GM18499 (cell line): ENCODE data around the gene ACOXL.

Experiments
- ATAC-seq: cut with Tn5 transposase; IDR thresholded peaks from one replicate; pipeline ENCODE4 v1.9.1; 2021; ENCODE audit warnings: moderate number of reproducible peaks; ENCODE audit not compliant: insufficient read depth, unreplicated experiment

ACOXL gene

GRCh38 chr2:110789706-110790105 is 57.3 kb downstream of the ACOXL start:
- no peak for ATAC-seq

GRCh38 chr2:110790907-110791306 is 58.5 kb downstream of the ACOXL start:
- no peak for ATAC-seq

- ATAC-seq = no peak
These were observed 59.1 kb downstream of the ACOXL start for GRCh38 chr2:110791435-110791834.

GRCh38 chr2:110793034-110793433 is 60.7 kb downstream of the ACOXL start:
- no peak for ATAC-seq

- ATAC-seq = no peak
These were observed 62.0 kb downstream of the ACOXL start for GRCh38 chr2:110794390-110794789.

- ATAC-seq = no peak
These were observed 62.6 kb downstream of the ACOXL start for GRCh38 chr2:110794951-110795350.

DNA sequence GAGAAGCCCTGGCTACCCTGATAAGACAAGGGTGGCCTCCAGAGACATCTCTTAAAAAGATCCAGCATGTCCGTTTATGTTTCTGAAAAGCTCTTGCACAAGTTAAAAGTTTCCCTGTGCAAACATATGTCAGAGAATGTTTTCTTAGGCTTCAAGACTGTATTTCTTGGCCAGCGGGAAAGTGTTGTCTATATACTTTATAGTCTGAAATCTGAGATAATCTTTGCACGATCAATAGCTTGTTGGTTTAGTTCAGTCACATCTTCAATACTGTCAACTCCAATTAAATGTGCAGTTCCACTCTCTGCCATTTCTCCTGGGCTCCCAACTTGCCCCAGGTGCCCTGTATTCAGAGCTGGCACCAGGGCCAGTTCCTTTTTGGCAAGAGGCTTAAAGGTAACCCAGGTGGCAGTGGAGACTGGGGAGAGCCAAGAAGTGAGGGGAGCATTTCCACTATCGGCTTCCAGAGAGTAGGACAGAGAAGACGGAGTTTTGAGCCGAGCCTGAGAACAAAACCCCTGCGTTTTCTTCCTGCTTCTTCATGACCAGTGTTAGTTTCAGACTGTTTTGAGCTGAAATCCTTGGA is 64.4 kb downstream of the ACOXL start:
- no peak for ATAC-seq

DNA sequence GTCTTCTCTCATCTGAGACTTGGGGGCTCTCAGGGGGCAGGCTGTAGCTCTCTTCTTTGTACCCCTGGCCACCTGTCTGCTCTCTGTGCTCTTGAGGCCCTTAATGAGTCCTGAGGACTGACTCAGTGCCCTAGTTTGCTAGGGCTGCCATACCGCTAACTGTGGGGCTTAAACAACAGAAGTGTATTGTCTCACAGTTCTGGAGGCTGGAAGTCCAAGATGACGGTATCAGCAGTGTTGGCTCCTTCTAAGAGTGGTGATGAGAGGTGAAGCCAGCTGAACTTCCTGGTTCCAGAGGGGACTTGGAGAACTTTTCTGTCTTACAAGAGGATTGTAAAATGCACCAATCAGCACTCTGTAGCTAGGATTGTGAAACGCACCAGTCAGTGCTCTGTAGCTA is 67.0 kb downstream of the ACOXL start:
- no peak for ATAC-seq

DNA sequence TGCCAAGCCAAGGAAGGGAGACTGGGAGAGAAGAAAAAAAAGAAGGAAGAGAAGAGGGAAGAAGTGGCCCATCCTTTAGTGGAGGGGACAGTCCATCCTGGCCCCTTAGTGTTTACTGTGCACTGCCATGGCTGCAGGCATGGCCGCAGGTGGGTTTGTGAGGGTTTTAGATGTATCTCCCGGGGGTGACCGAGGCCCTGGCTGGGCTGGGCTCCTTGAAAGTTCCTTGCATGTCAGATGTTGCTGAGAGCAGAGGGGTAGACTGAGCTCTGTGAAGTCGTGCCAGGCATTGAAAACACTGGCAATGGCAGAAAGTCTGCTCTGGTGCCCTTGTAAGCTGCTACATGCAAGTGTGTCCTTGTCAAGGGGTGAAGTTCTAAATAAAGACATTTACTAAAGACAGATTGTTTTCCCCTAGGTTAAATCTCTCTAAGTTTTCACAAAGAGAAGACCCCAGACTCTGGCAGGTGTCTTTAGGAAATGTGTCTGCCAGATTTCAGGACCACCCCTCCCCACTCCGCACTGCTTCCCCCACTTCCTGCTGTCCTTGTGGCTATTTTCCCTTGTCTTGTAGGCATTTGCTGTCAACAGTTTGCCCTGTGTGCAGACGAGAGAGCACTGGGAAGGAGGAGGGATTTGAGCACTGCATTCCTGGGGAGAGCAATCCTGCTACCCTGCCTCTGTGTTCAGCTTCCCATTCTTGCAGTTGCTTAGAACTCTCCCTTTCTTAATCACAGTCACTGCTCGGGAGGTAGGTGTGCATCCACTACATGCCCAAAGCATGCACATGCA is 68.4 kb downstream of the ACOXL start:
- no peak for ATAC-seq

GRCh38 chr2:110802208-110802932 is 70.0 kb downstream of the ACOXL start:
- ATAC-seq = no peak

DNA sequence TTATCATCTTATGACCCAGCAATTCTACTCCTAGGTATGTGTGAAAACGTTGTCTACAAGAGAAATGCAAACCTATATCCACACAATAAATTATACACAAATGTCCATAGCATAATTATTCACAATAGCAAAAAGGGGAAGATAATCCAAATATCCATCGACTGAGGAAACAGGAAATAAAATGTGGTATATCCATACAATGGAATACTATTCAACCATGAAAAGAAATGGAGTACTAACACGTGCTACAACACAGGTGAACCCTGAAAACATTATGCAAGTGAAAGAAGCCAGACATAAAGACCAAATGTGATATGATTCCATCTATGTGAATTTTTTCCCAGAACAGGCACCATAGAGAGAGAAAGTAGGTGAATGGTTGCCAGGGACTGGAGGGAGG is 72.1 kb downstream of the ACOXL start:
- no peak for ATAC-seq

DNA sequence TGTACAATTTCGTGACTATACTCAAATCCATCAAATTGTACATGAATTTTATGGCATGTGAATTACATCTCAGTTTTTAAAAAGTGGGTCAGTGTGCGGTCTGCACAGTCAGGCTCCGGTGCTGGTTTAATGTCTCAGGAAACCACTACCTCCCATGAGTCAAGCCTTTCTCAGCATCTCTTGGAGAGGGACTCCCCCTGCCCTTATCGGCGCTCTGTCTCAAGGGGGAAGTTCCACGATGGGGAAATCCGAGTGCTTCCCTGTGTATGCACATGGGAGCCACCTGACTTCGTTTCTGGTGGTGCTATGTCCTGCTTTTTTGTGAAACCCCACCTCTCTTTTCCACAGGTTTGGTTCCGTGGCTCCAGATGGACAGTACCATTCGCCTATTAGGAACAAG is 72.5 kb downstream of the ACOXL start:
- no peak for ATAC-seq

- ATAC-seq = no peak
These were observed 73.6 kb downstream of the ACOXL start for GRCh38 chr2:110805894-110806452.

DNA sequence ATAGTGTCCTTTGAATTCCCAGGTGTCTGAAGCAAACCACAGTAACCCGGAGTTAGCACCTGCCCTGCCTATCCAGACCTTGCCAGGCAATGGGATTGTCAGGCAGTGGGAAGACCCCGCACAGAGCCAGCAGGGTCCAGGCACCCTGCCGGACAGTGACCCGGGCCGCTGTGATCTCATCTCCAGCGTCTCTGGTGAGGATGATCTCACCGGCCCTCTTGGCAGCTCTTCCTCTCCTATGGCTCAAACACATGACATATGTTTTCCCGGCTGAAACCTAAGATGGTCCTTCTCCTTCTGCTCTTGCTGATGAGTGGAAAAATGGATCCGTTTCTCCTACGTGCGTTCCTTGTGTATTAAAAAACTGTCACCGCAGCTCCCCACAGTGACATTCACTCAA is 75.1 kb downstream of the ACOXL start:
- ATAC-seq = no peak

DNA sequence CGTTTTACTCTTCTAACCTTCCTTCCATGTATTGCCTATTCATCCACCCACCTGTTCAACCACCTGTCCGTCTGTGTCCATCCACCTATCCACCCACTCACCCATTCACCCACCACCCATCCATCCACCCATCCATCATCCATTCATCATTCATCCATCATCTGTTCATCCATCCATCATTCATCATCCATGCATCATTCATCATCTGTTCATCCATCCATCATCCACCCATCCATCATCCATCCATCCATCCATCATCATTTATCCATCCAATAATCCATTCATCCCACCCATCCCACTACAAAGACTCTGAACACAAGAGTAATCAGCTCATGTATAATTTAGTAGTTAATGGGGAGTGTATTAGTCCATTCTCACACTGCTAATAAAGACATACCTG is 78.0 kb downstream of the ACOXL start:
- ATAC-seq = no peak

DNA sequence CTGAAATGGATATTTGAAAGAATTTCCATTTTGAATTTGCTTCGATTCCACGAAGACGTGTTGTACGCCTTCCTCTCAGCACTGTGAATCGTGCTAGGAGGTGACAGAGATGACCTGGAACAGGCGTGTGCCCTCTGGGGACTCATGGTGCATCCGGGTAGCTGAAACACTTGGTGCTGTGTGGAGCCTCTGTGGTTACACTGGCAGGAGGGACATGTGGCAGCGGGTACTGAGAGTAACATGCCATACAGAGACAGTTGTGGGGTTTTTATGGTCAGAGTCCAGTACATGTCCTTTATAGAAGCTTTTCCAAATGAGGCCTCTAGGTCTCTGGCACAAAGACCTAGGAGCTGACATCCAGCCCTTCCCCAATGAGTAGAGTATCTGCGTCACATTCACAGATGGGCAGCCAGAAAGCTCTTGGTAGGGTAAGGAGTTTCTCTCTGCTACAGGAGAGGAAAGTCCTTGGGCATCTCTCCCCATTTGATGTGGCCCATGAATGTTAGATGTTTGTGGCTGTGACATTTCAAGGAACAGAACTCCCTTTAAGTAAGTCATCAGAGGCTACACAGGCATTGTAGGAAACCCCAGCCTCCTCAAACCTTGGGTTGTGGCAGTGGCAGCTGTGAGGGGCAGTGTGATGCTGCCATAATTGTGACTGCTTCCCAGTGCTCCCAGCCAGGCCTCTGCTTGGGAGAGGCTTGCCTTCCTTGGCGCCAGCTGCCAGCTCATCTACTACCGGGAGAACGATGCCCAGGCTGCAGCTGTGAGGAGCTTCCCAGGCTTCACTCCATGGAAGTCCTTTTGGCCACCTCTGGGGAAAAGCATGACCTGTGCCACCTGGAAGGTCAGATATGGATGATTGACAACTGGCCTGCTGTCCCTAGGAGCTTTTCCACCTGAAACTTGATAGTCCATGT is 80.6 kb downstream of the ACOXL start:
- no peak for ATAC-seq

DNA sequence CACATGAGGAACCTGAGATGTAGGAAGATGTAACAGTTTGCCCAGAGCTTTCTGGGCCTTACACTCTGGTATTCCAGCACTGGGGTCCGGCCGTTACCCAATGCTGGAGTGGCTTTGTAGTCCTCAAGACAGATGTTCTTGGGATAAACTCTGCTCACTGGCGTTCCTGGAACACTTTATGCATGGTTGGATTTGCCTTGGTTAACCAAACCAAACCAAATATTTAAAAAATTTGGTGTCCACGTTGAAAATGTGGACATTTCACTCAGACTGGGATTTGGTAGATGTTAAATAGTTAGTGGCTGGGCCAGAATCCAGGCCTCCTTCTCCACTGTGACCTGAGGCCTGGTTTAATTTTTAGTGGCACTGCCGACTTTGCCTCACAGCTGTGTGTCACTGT is 81.5 kb downstream of the ACOXL start:
- no peak for ATAC-seq

DNA sequence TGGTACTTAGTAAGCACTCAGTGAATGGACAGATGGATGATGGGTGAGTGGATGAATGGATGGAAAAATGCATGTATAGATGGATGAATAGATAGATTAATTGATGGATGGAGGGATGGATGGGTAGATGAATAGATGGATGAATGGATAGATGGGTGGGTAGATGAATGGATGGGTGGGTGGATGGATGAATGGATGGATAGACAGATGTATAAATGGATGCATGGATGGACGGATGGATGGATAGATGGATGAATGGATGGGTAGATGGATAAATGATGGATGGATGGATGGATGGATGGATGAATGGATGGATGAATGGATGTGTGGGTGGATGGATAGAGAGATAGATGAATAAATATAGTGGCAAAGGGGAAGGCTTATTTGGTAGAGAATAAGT is 83.6 kb downstream of the ACOXL start:
- no peak for ATAC-seq

DNA sequence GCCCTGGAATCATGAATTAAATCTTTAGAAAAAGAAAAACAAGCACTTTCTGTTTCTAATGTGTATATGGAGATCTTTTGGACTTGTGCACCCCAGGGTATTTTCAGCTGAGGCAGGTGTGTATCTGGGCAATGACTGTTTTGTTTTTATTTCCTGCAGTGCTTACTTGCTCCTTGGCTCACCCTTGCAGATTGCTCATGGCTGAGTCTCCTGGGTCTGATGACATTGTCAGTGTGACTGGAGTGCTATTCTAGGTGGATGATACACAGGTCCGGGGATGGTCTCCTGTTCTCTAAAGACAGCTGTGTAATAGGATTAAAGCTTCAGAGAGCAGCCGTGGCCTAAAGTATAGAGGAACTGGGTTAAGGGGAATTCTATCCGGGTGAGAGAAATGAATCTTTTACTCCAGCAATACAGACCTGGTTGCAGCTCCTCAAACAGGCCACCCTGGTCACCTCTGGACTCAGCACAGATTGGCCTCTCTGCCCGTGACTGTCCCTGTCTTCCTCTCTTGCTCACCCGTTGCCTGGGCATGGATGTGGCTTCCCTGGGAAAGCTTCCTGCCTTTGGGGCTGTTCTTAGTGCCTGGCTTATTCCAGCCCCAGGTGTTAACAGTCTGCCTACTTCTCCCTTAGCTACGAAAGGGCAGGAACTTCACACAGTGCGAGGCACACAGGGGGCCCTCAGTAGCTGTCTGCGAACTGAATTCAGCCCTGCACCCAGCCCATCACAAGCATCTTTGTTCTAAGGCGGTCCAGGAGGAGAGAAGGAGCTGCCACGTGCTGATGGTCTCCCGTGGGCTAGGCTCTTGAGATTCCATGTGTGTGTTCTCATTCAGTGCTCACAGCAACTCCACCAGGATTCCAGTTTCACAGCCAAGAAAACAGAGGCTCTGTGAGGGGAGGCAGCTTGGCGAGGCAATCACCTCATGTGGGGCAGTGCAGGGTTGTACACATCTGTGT is 84.3 kb downstream of the ACOXL start:
- ATAC-seq = no peak
